ENCODE results near the gene DNM3.

Gene DNM3

DNA sequence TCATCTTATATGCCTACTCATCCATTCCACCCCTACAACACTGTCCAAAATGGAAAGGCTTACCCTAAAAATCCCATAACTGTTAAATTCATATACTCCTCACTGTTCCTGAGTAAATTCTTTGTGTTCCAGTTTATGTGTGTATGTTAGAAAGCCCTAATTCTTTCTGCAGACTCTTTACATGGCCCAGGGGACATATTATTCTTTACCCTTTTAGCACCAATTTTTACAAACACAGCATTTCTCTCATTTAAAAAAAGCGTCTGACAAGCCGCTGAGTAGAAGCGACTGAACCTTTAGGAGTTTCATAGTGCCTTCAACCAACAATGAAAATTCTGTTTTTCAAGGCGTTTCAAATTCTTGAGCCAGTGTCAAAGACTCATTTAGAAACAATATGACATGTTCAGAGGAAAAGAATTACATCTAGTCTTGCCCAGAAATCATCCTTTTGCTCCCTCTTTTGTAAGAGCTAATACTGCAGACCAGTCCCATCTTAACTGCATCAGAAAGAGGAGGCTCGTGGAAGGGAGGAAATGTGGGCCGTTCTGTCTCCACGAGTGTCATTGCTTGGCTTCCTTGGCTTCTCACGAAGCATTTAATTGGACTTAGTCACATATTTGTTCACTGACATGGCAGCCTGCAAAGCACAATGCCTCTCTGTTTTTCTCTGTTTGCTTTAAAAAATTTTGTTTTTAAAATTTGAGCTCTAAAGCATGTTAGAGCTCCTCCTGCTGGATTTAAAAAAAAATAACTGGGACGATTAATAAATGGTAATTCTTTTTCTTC is 557.9 kb downstream of the DNM3 start:
- TF ChIP-seq, protein P1, sequence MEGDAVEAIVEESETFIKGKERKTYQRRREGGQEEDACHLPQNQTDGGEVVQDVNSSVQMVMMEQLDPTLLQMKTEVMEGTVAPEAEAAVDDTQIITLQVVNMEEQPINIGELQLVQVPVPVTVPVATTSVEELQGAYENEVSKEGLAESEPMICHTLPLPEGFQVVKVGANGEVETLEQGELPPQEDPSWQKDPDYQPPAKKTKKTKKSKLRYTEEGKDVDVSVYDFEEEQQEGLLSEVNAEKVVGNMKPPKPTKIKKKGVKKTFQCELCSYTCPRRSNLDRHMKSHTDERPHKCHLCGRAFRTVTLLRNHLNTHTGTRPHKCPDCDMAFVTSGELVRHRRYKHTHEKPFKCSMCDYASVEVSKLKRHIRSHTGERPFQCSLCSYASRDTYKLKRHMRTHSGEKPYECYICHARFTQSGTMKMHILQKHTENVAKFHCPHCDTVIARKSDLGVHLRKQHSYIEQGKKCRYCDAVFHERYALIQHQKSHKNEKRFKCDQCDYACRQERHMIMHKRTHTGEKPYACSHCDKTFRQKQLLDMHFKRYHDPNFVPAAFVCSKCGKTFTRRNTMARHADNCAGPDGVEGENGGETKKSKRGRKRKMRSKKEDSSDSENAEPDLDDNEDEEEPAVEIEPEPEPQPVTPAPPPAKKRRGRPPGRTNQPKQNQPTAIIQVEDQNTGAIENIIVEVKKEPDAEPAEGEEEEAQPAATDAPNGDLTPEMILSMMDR (IDR thresholded peaks at IDR 0.05; ENCODE audit: low read depth, low read length, missing control alignments): peak; percentile 38
- peak; percentile 77 for DNase-seq (ENCODE audit: extremely low read depth, low read depth)
- no peak overlapping the region for H3K4me3 ChIP-seq (replicated peaks; ENCODE audit: low read depth, low read length)

DNA sequence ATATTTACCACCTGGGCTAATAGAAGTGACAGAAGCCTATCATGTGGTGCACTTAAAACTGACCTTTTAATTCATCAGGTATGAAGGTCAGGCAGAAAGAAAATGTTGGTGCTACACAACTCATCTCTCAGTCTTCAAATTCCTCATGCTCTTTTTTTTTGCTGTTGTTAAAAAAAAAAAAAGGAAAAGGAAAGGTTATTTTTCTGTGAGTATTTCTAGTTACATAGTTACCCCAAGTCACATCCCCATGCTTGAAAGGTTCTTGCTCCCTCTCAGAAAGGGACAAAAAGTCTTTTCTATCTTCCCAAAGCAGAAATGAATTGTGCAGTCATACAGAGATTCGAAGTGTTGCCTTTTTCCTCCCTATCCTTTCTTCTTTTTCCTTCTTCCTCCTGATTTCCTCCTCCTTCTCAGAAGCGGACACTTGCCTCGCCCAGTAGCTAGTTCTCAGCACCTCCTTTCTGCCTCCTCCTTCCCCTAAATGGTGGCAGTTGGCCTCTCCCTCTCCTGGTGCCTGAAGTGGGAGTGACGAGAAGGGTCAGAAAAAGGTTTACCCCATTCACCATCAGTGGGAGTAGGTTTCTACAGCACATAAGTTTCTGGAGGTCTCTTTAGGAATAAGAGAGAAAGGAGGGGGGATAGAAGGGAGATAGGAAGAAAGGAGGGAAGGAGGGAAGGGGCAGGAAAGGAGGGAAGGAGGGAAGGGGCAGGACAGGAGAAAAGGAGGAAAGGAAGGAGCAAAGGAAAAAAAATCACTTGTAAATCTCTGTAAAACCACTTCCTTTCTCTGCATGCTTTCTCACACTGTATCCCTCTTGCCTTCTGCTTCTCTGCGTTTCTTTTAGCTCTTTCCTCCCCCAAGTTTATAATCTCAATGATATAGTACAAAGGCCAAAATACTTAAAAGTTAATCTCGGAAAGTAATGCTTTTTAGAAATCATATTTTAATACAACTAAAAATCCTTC is 558.7 kb downstream of the DNM3 start:
- DNase-seq (ENCODE audit: extremely low read depth, low read depth): no peak
- TF ChIP-seq, protein P1 (IDR thresholded peaks at IDR 0.05; ENCODE audit: low read depth, low read length, missing control alignments): no peak
- H3K4me3 ChIP-seq (replicated peaks; ENCODE audit: low read depth, low read length): no peak overlapping the region

DNA sequence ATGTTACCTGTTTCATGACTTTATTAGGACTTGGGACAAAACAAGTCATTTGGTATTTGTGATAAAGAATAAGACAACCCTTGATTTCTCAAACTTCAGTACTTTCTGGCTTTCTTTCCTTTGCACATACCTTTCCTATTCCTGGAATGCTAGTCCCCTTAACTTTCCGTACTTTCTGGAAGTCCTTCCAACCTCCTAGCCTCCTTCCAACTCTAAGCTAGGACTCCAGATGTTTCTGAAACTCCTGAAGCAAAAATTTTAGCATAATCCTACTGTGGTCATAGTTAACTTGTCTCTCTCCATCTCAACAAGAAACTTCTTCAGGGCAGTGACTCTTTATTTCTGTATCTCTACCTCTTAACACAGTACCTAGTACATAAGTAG is 559.4 kb downstream of the DNM3 start:
- TF ChIP-seq, protein P1 (IDR thresholded peaks at IDR 0.05; ENCODE audit: low read depth, low read length, missing control alignments): no peak
- DNase-seq (ENCODE audit: extremely low read depth, low read depth): no peak
- no peak overlapping the region for H3K4me3 ChIP-seq (replicated peaks; ENCODE audit: low read depth, low read length)

DNA sequence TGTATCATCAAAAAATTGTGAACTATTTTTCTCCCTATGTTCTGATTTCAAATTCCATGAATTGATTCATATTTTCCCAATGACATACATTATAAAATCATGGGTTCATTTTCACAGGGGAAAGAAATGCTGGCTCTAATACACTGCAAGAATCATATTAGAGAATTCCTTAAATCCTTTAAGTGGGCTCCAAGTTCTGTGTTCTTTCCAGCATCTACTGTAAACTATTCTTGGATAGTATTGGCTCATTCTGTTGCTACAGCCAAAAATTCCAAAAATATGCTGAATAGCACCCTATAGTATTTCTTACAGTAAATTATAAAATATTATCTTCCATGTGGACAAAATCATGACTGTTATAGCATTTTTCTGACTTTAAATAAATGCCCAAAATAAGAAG is 560.2 kb downstream of the DNM3 start:
- TF ChIP-seq, protein P1 (IDR thresholded peaks at IDR 0.05; ENCODE audit: low read depth, low read length, missing control alignments): no peak
- no peak overlapping the region for H3K4me3 ChIP-seq (replicated peaks; ENCODE audit: low read depth, low read length)
- no peak for DNase-seq (ENCODE audit: extremely low read depth, low read depth)

DNA sequence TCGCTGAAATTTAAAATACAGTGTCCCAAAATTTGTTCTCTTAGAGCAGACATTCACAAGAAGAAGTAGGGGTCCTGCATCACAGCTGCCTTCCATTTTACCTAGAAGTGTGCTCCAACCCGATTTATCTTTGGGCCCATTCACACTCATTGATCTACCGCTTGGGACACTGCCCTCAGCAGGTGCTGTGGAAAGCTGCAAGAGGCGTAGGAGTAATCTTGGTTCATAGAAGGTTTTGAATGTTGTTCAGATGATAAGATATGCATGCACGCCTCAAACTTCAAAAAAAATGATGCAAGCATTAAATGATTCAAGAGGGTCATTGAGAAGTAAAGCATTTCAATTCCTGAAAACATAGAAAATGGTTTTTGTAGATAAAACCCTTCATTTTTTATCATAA is 560.6 kb downstream of the DNM3 start:
- TF ChIP-seq, protein P1 (IDR thresholded peaks at IDR 0.05; ENCODE audit: low read depth, low read length, missing control alignments): peak; percentile 7
- no peak for DNase-seq (ENCODE audit: extremely low read depth, low read depth)
- no peak overlapping the region for H3K4me3 ChIP-seq (replicated peaks; ENCODE audit: low read depth, low read length)

DNA sequence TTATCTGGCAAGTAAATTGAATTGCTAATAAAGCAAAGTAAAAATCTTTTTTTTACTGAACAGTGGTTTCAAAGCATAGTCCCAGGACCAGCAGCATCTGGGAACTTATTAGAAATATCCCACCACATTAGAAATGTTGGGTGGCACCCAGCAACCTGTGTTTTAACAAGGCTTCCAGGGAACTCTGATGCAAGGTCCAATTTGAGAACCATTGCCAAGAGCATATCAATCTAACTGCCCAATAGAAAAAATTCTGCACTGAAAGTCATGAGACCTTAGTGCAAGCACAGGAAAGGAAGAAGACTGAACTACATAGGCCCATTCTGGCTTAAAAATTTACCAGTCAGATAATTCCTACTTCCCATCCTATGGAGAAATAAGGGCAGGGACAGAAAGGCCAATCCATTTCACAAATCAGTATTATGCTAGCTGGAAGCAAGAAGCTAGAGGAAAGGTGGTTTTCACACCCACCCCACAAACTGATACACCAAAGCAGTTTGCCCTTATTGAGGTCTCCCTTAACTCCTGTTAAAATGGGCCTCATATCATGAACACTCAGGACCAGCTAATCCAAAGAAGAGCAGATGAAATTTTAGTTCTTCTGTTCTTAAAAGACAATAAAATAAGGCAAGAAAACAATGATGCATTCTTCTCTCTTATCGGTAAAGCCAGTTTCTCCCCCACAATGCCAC is 561.7 kb downstream of the DNM3 start:
- no peak overlapping the region for H3K4me3 ChIP-seq (replicated peaks; ENCODE audit: low read depth, low read length)
- TF ChIP-seq, protein P1 (IDR thresholded peaks at IDR 0.05; ENCODE audit: low read depth, low read length, missing control alignments): no peak
- no peak for DNase-seq (ENCODE audit: extremely low read depth, low read depth)
